Measurements from ENCODE around the gene MYZAP. TPM values are rescaled to one million over a fixed set of nuclear protein-coding genes. Genes with fewer than 3 reads are reported as not detected.

MYZAP gene
- total and polyA plus RNA-seq, 2 of the 8 experiments (the other 6 are each of a cell fraction or from before 2014, with no cell fraction given), result 0.41 to 0.65 TPM

DNA sequence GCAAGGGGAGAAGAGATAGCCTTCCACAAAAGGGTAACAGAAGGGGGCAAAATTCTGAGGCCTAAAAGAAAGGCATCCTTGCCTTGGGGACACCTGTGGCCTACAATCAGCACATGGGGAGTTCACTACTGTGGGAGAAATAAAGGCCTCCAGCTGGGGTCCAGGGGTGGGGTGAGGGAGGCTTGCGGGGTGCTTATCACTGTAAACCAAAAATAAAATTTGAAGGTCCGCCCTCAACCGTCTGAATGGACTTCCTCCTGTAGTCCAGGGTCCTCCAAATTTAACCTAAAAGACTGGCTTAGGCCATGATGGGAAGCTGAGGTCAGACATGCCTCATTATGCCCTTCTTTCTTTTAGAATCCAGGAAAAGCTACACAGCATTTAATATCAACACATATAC is 112.7 kb downstream of the MYZAP start:
- Histone ChIP-seq H4K5ac (ENCODE audit: insufficient read length, low read depth, low read length) (no peak overlapping the region), H4K91ac (replicated peaks; ENCODE audit: insufficient read length, low read length) (no peak overlapping the region), H2BK120ac (replicated peaks; ENCODE audit: low read depth, low read length) (no peak overlapping the region), H2BK20ac (ENCODE audit: low read length) (no peak overlapping the region), H2BK5ac (ENCODE audit: low read depth, low read length) (no peak overlapping the region), H3K79me1 (ENCODE audit: low read depth, low read length) (peaks cover 3% of the 10 kb centered on the region), H3K14ac (ENCODE audit: insufficient read length) (no peak overlapping the region), H3K23ac (ENCODE audit: insufficient read length) (no peak overlapping the region), H2AFZ (ENCODE audit: low read length) (no peak overlapping the region), H3K36me3 (ENCODE audit: control insufficient read depth in 2 of 4, insufficient read depth in 4 of 4, low read length in 3 of 4) (peaks cover 0 to 6% (median 4%) of the 10 kb centered on the region in 4 experiments; a peak in 6 of 8 replicates), H3K27ac (ENCODE audit: low read depth, low read length) (no peak overlapping the region), H3K18ac (ENCODE audit: extremely low read depth, low read length) (no peak overlapping the region), H3K4me3 (ENCODE audit: extremely low read depth in 1 of 4, insufficient read depth in 2 of 4, low read depth in 3 of 4, low read length in 4 of 4) (no peak overlapping the region), H3K9me3 (ENCODE audit: insufficient read depth in 2 of 2, low read depth in 1 of 2, low read length in 1 of 2) (peaks cover 0 to 4% of the 10 kb centered on the region in 2 experiments; a peak in 1 of 4 replicates), H3K4me1 (replicated peaks in 1 of 4; ENCODE audit: control insufficient read depth in 3 of 4, insufficient read depth in 4 of 4, low read length in 3 of 4) (peaks cover 0 to 3% (median 3%) of the 10 kb centered on the region in 4 experiments; a peak in 3 of 7 replicates), H2BK12ac (ENCODE audit: low read depth, low read length) (no peak overlapping the region), H3K56ac (replicated peaks; ENCODE audit: insufficient read length, low read depth, low read length) (no peak overlapping the region), H3K4me2 (ENCODE audit: insufficient read depth in 1 of 2, low read depth in 2 of 2, low read length in 2 of 2) (no peak overlapping the region), H3K9ac (replicated peaks in 1 of 4; ENCODE audit: extremely low read depth in 1 of 4, low read depth in 3 of 4, low read length in 3 of 4) (no peak overlapping the region), H3K4ac (replicated peaks; ENCODE audit: insufficient read length, low read depth, low read length) (no peak overlapping the region), H2BK15ac (ENCODE audit: low read length) (no peak overlapping the region), H3K27me3 (replicated peaks in 1 of 4; ENCODE audit: control insufficient read depth in 3 of 4, extremely low read depth in 1 of 4, insufficient read depth in 3 of 4, low read length in 3 of 4) (peaks cover 0 to 13% (median 5%) of the 10 kb centered on the region in 4 experiments; a peak in 6 of 7 replicates), H2AK5ac (ENCODE audit: low read depth, low read length) (no peak overlapping the region), H3K23me2 (ENCODE audit: low read depth, low read length) (peaks cover 3% of the 10 kb centered on the region; the same call in 1 of the 2 replicates), H4K8ac (ENCODE audit: extremely low read depth, insufficient read depth, low read length) (no peak overlapping the region), H3K79me2 (ENCODE audit: control insufficient read depth in 1 of 2, insufficient read depth in 2 of 2, low read length in 2 of 2) (peaks cover 0 to 19% of the 10 kb centered on the region in 2 experiments; a peak in 2 of 4 replicates), H4K20me1 (replicated peaks in 1 of 2; ENCODE audit: control insufficient read depth in 1 of 2, insufficient read depth in 2 of 2, low read length in 2 of 2) (no peaks in the 10 kb centered on the region)
- ChIA-PET CTCF (ENCODE audit: partially characterized antibody) (interaction anchor here (1.2 kb wide), 1 partner anchor 166 kb away, joined by 3 read pairs; no protein-coding TSS in a partner anchor), POLR2A (ENCODE audit: partially characterized antibody) (no interaction called here)
- 94% methylated on average over 3 of the region's 3 CpGs; no CpG with 5 or more reads in 1 of the 2 experiments for WGBS, 2 experiments (ENCODE audit: extremely low coverage in 1 of 2, insufficient coverage in 1 of 2, insufficient read length in 1 of 2, insufficient replicate concordance in 2 of 2, low coverage in 1 of 2, low lambda C conversion rate in 2 of 2, missing lambda C conversion rate in 1 of 2)
- TF ChIP-seq GABPA (IDR thresholded peaks at IDR 0.05; ENCODE audit: borderline replicate concordance, insufficient read depth, low read length), result no peak
- TF ChIP-seq, protein P1, sequence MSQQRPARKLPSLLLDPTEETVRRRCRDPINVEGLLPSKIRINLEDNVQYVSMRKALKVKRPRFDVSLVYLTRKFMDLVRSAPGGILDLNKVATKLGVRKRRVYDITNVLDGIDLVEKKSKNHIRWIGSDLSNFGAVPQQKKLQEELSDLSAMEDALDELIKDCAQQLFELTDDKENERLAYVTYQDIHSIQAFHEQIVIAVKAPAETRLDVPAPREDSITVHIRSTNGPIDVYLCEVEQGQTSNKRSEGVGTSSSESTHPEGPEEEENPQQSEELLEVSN (IDR thresholded peaks at IDR 0.05), result no peak
- no peak for TF ChIP-seq GTF2F1 (IDR thresholded peaks at IDR 0.05; ENCODE audit: borderline replicate concordance, low read depth, low read length)
- no peak for TF ChIP-seq TCF12 (IDR thresholded peaks at IDR 0.05; ENCODE audit: low read depth, low read length)
- TF ChIP-seq RXRA (IDR thresholded peaks at IDR 0.05; ENCODE audit: insufficient read depth, low read depth, low read length), result no peak
- TF ChIP-seq SP1 (IDR thresholded peaks at IDR 0.05; ENCODE audit: low read depth, low read length), result no peak
- TF ChIP-seq KDM5A (IDR thresholded peaks at IDR 0.05; ENCODE audit: low read length), result no peak
- TF ChIP-seq CTBP2 (IDR thresholded peaks at IDR 0.05; ENCODE audit: borderline replicate concordance, insufficient read depth, insufficient read length, low read length), result no peak
- no peak for TF ChIP-seq TAF1 (IDR thresholded peaks at IDR 0.05; ENCODE audit: low read depth, low read length)
- TF ChIP-seq SIN3A (conservative IDR thresholded peaks at IDR 0.05 in 1 of 2, IDR thresholded peaks at IDR 0.05 in 1 of 2; ENCODE audit: low read depth in 1 of 2, low read length in 2 of 2), result no peak
- no peak for DNase-seq (ENCODE audit: low read depth in 1 of 2, low spot score in 2 of 2)
- no peak for FAIRE-seq

All from H1 (cell line).